A549 (cell line): Measurements from ENCODE around the gene CBY1. TPM values are rescaled to one million over a fixed set of nuclear protein-coding genes. Genes with fewer than 3 reads are reported as not detected.
"Not testable (repeated sequence)": the region's sequence is repeated elsewhere in the genome, so short reads cannot be mapped to it uniquely, and the experiment has no call there.

Experiments used
- ATAC-seq, 2 experiments: fragments of 200-7000 bp in 1 of 2; fragments of >200 bp in 1 of 2; cut with Nextera tagmentation in 1 of 2; cut with Tn5 transposase in 1 of 2; 3 replicates each; pipeline versions ENCODE4 v1.8.0 to v1.9.1; 2018 to 2020; ENCODE audit warnings: mild to moderate bottlenecking in 1 of 2, moderate library complexity in 1 of 2
- CTCF ChIA-PET: fragments of 300-600 bp; sonication (Branson Sonifier 250); formaldehyde crosslinking; extraction: SDS; loops from one replicate; lab custom pipeline; 2021; ENCODE audit warnings: antibody characterized with exemption, inconsistent platforms; lab: Yijun Ruan, JAX
- POLR2A ChIA-PET: fragments of 350-600 bp; formaldehyde crosslinking; extraction: SDS; loops from one replicate; lab custom pipeline; 2021; ENCODE audit warnings: antibody characterized with exemption, inconsistent platforms; lab: Yijun Ruan, JAX
- DNase-seq, 2 experiments: peaks; one replicate each; pipeline versions ENCODE4 v3.0.0 to v3.0.0-alpha.2; 2011 to 2016; ENCODE audit warnings: low read depth in 1 of 2, low spot score in 1 of 2
- FAIRE-seq: peaks from 2 replicates; lab custom pipeline; 2011; peaks lifted over from hg19 to GRCh38; lab: Jason Lieb, UNC
- H3K27ac ChIP-seq, 2 experiments: fragments of >200 bp; sonication (Bioruptor Twin); formaldehyde crosslinking; 3 replicates each; pipeline ENCODE4 v1.5.1; 2016 to 2017
- H3K4me1 ChIP-seq: fragments of >200 bp; sonication (Bioruptor Twin); formaldehyde crosslinking; 3 replicates; pipeline ENCODE4 v1.6.1; 2016
- H3K4me2 ChIP-seq: fragments of >200 bp; sonication (Bioruptor Twin); formaldehyde crosslinking; 3 replicates; pipeline ENCODE4 v1.6.1; 2016
- H3K4me3 ChIP-seq: fragments of >200 bp; sonication (Bioruptor Twin); formaldehyde crosslinking; 3 replicates; pipeline ENCODE4 v1.5.1; 2016
- H3K9me3 ChIP-seq: fragments of >200 bp; sonication (Bioruptor Twin); formaldehyde crosslinking; 3 replicates; pipeline ENCODE4 v1.6.1; 2016
- CEBPB ChIP-seq, 2 experiments: fragments of >200 bp in 1 of 2; sonication (Bioruptor Twin) in 1 of 2; formaldehyde crosslinking in 1 of 2; IDR thresholded peaks; 2 replicates each; pipeline ENCODE4 v1.6.1; 2012 to 2016
- CHD2 ChIP-seq: fragments of 150-350 bp; IDR thresholded peaks from 2 replicates; pipeline ENCODE4 v1.6.1; 2014; ENCODE audit warnings: low read length; ENCODE audit not compliant: partially characterized antibody
- EHMT2 ChIP-seq: fragments of 200-600 bp; sonication (generic); IDR thresholded peaks from 2 replicates; pipeline ENCODE4 v1.6.1; 2016; ENCODE audit warnings: antibody characterized with exemption, low read depth, mild to moderate bottlenecking, moderate library complexity
- ESRRA ChIP-seq: fragments of 150-350 bp; IDR thresholded peaks from 2 replicates; pipeline ENCODE4 v1.6.1; 2014; ENCODE audit warnings: mild to moderate bottlenecking, low read length, borderline replicate concordance
- FOSB ChIP-seq: fragments of 250-450 bp; sonication (Bioruptor Pico); IDR thresholded peaks from 2 replicates; pipeline ENCODE4 v1.5.0; 2020; ENCODE audit warnings: mild to moderate bottlenecking, moderate library complexity
- KDM1A ChIP-seq: fragments of 200-600 bp; sonication (generic); IDR thresholded peaks from 2 replicates; pipeline ENCODE4 v1.6.1; 2016; ENCODE audit warnings: low read depth, mild to moderate bottlenecking
- MAZ ChIP-seq: fragments of 150-350 bp; IDR thresholded peaks from 2 replicates; pipeline ENCODE4 v1.6.1; 2014; ENCODE audit warnings: antibody characterized with exemption, low read depth, low read length, borderline replicate concordance
- MYC ChIP-seq: IDR thresholded peaks from 2 replicates; pipeline ENCODE4 v1.6.1; 2012; ENCODE audit warnings: mild to moderate bottlenecking, inconsistent platforms, low read length, improper control_type of control experiment, borderline replicate concordance
- NPAS2 ChIP-seq: fragments of 250-450 bp; sonication (Bioruptor Pico); IDR thresholded peaks from 2 replicates; pipeline ENCODE4 v1.8.0; 2022; ENCODE audit warnings: mild to moderate bottlenecking, moderate library complexity, borderline replicate concordance
- RAD21 ChIP-seq, 2 experiments: fragments of >200 bp in 1 of 2; sonication (Bioruptor Twin) in 1 of 2; formaldehyde crosslinking in 1 of 2; IDR thresholded peaks in 1 of 2; conservative IDR thresholded peaks in 1 of 2; 2 replicates in 1 of 2; 3 replicates in 1 of 2; pipeline ENCODE4 v1.6.1; 2012 to 2018; ENCODE audit warnings: inconsistent platforms in 1 of 2
- RCOR1 ChIP-seq: fragments of 150-350 bp; IDR thresholded peaks from 2 replicates; pipeline ENCODE4 v1.6.1; 2014; ENCODE audit warnings: antibody characterized with exemption, low read length, low read depth
- RNF2 ChIP-seq: fragments of 200-600 bp; sonication (generic); IDR thresholded peaks from 2 replicates; pipeline ENCODE4 v1.6.1; 2016; ENCODE audit warnings: low read depth, mild to moderate bottlenecking, antibody characterized with exemption, moderate library complexity, borderline replicate concordance
- SREBF2 ChIP-seq: fragments of 450-650 bp; IDR thresholded peaks from 2 replicates; pipeline ENCODE4 v1.6.1; 2014; ENCODE audit warnings: mild to moderate bottlenecking, moderate library complexity
- ZC3H11A ChIP-seq: fragments of 450-650 bp; IDR thresholded peaks from 2 replicates; pipeline ENCODE4 v1.6.1; 2014; ENCODE audit warnings: antibody characterized with exemption, mild to moderate bottlenecking
- WGBS: methylation state at CpG from one replicate; pipeline ENCODE4 v1.1.6; 2017; ENCODE audit errors: missing lambda C conversion rate; 5-methylcytosine and 5-hydroxymethylcytosine counted together
- polyA plus RNA-seq, 4 experiments: library from polyadenylated mRNA; depleted of rRNA in 3 of 4; stranded (reverse); fragments of >200 nt; fragmentation: RNase III in 1 of 4; extraction: RNeasy Plus Mini Kit Qiagen cat#74134 plus additional on column Dnase treatment in 1 of 4; gene quantifications; 2 replicates in 3 of 4; 3 replicates in 1 of 4; pipeline ENCODE4 v1.2.3, GENCODE V29; 2011 to 2017
- TF ChIP-seq, protein P1 (sequence below): IDR thresholded peaks from 2 replicates; pipeline ENCODE4 v1.6.1; 2012
- TF ChIP-seq, protein P2 (sequence below): fragments of 250-450 bp; sonication (Bioruptor Pico); IDR thresholded peaks from 2 replicates; pipeline ENCODE4 v1.5.0; 2020; ENCODE audit warnings: low read depth, mild to moderate bottlenecking, moderate library complexity
- TF ChIP-seq, protein P3 (sequence below): IDR thresholded peaks from 2 replicates; pipeline ENCODE4 v1.6.1; 2012; ENCODE audit warnings: low read depth, borderline replicate concordance

CBY1 gene
- polyA plus RNA-seq, 2 of the 4 experiments (the other 2 are of a cell fraction) = 19.4 to 20.8 TPM

DNA sequence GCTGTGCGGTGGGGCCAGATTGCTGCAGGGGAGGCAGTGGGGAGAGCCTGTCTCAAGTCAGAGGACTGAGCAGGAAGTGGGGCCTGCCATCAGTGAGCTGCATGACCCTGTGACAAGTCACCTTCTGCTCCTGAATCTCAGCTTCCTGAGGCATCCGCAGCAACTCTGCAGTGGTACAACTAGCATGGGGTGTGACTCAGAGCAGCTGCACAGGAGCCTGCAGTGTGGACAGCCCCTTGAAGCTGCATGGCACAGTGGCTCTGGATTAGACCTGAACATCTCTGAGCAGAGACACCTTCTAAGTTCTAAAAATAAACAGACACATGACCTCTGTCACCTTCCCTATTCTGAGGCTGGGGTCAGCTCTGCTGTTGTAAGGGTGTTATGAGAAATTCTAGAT is 18.2 kb upstream of the CBY1 start (continued):
- no peak for TF ChIP-seq RNF2

DNA sequence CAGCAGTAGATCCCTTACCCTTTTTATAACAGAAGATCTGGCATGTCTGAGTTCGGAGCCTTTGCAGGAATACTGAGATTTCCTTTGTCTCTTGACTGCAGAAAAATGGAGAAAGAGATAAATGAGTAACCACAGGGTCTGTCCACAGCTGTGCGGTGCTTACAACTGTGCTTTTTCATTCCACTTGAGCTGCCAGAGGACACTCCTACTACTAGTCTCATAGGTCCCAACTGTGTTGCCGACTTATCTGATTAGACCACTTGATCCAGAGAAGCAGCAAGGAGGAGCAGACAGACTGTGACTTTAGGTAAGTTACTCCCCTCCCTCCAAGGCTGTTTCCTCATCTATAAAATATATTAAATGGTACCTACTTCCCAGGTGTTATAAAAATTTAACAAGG is 17.7 kb upstream of the CBY1 start:
- H3K4me2 ChIP-seq = no peak overlapping the region
- H3K27ac ChIP-seq = no peak overlapping the region
- 90% methylated on average over 3 of the region's 3 CpGs for whole genome bisulfite sequencing
- FAIRE-seq (no peak), DNase-seq (no peak), ATAC-seq (no peak)
- POLR2A ChIA-PET = no interaction called here
- CTCF ChIA-PET = no interaction called here
- no peaks in the 10 kb centered on the region for H3K9me3 ChIP-seq
- H3K4me3 ChIP-seq = no peak overlapping the region
- TF ChIP-seq, protein P1, sequence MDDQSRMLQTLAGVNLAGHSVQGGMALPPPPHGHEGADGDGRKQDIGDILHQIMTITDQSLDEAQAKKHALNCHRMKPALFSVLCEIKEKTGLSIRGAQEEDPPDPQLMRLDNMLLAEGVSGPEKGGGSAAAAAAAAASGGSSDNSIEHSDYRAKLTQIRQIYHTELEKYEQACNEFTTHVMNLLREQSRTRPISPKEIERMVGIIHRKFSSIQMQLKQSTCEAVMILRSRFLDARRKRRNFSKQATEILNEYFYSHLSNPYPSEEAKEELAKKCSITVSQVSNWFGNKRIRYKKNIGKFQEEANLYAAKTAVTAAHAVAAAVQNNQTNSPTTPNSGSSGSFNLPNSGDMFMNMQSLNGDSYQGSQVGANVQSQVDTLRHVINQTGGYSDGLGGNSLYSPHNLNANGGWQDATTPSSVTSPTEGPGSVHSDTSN = no peak
- TF ChIP-seq SREBF2 = no peak
- TF ChIP-seq RAD21 (conservative IDR thresholded peaks at IDR 0.05 in 1 of 2, IDR thresholded peaks at IDR 0.05 in 1 of 2) = no peak
- TF ChIP-seq, protein P2, sequence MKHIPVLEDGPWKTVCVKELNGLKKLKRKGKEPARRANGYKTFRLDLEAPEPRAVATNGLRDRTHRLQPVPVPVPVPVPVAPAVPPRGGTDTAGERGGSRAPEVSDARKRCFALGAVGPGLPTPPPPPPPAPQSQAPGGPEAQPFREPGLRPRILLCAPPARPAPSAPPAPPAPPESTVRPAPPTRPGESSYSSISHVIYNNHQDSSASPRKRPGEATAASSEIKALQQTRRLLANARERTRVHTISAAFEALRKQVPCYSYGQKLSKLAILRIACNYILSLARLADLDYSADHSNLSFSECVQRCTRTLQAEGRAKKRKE (CRISPR knock-in tag) = no peak
- H3K4me1 ChIP-seq = no peaks in the 10 kb centered on the region

DNA sequence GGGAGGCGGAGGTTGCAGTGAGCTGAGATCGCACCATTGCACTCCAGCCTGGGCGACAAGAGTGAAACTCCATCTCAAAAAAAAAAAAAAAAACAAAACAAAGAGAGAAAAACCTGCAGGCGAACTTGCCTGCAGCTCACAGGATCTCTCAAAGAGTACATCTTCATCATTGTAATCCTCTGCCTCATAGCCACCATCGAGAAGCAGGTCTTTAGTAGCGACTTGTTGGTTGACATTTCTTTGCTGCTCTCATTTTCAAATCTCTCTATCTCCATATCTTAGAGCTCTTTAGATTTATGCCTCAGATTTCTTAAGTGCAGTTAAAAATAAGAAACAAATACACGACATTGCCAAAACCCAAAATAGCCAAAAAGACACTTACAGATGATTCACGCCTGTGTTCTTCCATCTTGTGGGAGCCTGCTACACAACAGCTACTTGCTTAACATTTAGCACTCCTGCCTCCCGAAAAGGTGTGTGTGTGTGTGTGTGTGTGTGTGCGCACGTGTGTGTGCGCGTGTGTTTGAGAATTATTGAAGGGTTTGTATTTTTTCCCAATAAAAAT is 14.9 kb upstream of the CBY1 start:
- ChIA-PET CTCF (no interaction called here), POLR2A (no interaction called here)
- no peak for TF ChIP-seq MYC
- TF ChIP-seq RCOR1 = no peak
- no peak for TF ChIP-seq CEBPB (IDR thresholded peaks at IDR 0.05)
- no peak for TF ChIP-seq CHD2
- TF ChIP-seq FOSB (CRISPR knock-in tag) = no peak
- no peak for TF ChIP-seq ESRRA
- TF ChIP-seq NPAS2 (CRISPR knock-in tag) = no peak
- TF ChIP-seq, protein P3, sequence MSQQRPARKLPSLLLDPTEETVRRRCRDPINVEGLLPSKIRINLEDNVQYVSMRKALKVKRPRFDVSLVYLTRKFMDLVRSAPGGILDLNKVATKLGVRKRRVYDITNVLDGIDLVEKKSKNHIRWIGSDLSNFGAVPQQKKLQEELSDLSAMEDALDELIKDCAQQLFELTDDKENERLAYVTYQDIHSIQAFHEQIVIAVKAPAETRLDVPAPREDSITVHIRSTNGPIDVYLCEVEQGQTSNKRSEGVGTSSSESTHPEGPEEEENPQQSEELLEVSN = no peak
- no peak for TF ChIP-seq ZC3H11A
- no peak for TF ChIP-seq MAZ
- no peak for TF ChIP-seq KDM1A
- no peak for TF ChIP-seq EHMT2
- TF ChIP-seq, protein P2 (CRISPR knock-in tag) = no peak
- no peak for ATAC-seq
- no peak for FAIRE-seq
- H3K27ac ChIP-seq = no peak overlapping the region
- no peak for DNase-seq
- no peaks in the 10 kb centered on the region for H3K9me3 ChIP-seq
- H3K4me2 ChIP-seq = no peak overlapping the region
- no peak overlapping the region for H3K4me3 ChIP-seq
- WGBS = 91% methylated on average over 13 of the region's 13 CpGs
- H3K4me1 ChIP-seq = no peaks in the 10 kb centered on the region

DNA sequence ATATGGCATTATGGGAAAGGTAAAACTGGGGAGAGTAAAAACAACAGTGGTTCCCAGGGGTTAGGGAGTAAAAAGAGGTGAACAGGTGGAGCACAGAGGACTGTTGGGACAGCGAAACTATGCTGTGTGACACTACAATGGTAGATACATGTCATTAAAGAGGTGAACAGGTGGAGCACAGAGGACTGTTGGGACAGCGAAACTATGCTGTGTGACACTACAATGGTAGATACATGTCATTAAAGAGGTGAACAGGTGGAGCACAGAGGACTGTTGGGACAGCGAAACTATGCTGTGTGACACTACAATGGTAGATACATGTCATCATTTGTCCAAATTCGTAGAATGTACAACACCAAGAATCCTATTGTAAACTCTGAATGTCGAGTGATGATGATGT is 12.2 kb upstream of the CBY1 start:
- H3K4me2 ChIP-seq, H3K9me3 ChIP-seq, H3K27ac ChIP-seq, H3K4me3 ChIP-seq, H3K4me1 ChIP-seq, DNase-seq, CTCF ChIA-PET, POLR2A ChIA-PET: not testable (repeated sequence)
- ATAC-seq (peak; percentile 79 to 100), FAIRE-seq (peak; percentile 100)
- 84% methylated on average over 5 of the region's 5 CpGs for WGBS
